ENCODE data around the gene RANBP17. TPM values are rescaled to one million over a fixed set of nuclear protein-coding genes. Genes with fewer than 3 reads are reported as not detected.
A peak's percentile ranks its signal among the peaks of the same experiment; 100 is the strongest.

Gene RANBP17
- total RNA-seq, 2 experiments from 2014 or later, result not detected

DNA sequence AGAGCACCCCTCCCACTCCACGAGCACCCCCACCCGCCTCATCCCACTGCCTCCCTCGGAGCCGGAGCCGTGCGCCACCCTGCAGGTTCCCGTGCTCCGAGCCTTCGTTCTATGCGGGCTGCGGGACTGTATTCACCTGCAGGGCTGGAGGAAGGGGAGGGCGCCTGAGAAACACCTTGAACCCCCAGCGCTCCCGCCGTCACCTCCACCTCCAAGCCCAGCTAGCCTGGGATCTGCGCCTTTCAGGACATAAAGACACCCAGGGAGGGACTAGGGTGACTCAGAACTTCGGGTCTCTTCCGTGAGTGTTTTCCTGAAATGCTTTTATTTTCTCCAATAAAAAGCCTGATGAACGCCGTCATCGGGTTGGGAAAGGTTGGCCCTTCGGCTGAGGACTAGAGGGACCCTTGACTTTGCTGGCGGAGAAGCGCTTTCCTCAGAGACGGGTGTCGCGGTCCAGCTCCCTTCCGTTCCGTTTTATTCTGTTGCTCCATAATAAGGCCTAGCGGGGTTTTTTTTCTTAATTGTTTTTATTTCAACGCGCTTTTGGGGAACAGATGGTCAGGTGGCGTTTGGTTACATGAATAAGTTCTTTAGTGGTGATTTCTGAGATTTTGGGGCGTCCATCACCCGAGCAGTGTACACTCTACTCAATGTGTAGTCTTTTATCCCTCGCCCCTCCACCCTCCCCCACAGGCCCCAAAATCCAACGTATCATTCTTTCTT lies 451.8 kb downstream of the RANBP17 start:
- Mint-ChIP-seq H3K4me3 (no peak overlapping the region), H3K36me3 (peaks cover 8% of the 10 kb centered on the region)

DNA sequence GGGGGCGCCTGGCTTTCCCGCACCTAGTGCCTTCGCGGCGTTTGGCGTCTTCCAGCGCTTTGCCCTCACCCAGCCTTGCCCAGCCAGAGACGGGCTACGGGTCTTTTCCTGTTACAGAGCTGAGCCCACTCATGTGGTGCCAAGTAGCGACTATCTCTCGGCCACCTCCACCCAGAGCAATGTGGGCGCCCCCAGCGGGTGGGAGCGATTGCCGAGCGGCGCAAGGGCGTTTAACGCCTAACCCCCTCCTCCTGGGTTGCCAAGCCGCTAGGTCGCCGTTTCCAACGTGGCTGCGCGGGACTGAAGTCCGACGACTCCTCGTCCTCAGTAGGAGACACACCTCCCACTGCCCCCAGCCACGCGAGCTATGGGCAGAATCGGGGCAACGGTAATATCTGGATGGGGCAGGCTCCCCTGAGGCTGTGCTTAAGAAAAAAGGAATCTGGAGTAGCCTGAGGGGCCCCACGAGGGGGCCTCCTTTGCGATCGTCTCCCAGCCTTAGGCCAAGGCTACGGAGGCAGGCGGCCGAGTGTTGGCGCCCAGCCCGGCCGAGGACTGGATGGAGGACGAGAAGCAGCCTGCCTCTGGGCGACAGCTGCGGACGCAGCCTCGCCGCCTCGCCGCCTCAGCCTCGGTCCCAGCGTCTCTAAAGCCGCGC lies 453.0 kb downstream of the RANBP17 start:
- no peak overlapping the region for H3K4me3 Mint-ChIP-seq
- CTCF ChIA-PET, result no interaction called here

More for the DNA sequence above, 451.8 kb downstream of the RANBP17 start:
- Mint-ChIP-seq H3K9me3 (ENCODE audit: low read depth) (no peaks in the 10 kb centered on the region), H3K27me3 (peaks cover 85% of the 10 kb centered on the region), H3K4me1 (peaks cover 24% of the 10 kb centered on the region), H3K27ac (no peak overlapping the region)
- DNase-seq, result no peak
- CTCF ChIA-PET, result interaction anchor here (1.3 kb wide), 1 partner anchor 10 kb away, joined by 3 read pairs; no protein-coding TSS in a partner anchor
- no peak for ATAC-seq

DNA sequence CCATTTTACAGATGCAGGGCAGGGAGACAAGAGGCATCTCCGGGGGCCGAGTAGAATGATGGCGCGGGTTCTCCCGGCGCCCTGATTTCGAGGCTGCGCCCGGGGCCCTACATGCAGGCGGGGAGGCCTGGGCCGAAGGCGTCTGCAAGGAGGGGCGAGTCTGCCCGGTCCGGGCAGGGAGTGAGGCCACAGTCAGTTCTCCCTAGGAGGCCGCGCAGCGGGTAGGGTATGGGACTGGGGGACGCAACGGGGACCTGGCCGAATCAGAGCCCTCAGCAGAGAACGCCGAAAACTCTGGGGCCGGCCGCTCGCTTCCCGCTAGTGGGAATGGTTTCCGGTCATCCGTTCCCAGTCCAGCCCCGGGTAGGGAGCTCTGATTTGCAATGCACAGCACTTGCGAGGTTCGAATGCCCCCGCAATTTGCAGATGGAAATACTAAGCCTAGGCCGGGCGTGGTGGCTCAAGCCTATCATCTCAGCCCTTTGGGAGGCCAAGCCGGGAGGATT lies 453.6 kb downstream of the RANBP17 start:
- H3K4me3 Mint-ChIP-seq, result no peak overlapping the region
- CTCF ChIA-PET, result no interaction called here
- H3K9me3 Mint-ChIP-seq (ENCODE audit: low read depth), result no peaks in the 10 kb centered on the region
- DNase-seq, result no peak
- peaks cover 18% of the 10 kb centered on the region for H3K4me1 Mint-ChIP-seq
- no peak overlapping the region for H3K27ac Mint-ChIP-seq
- H3K36me3 Mint-ChIP-seq, result peaks cover 7% of the 10 kb centered on the region
- peaks cover 91% of the 10 kb centered on the region for H3K27me3 Mint-ChIP-seq
- no peak for ATAC-seq

More for the DNA sequence above, 453.0 kb downstream of the RANBP17 start:
- ATAC-seq (no peak), DNase-seq (no peak)
- peaks cover 91% of the 10 kb centered on the region for H3K27me3 Mint-ChIP-seq
- H3K27ac Mint-ChIP-seq, result no peak overlapping the region
- H3K9me3 Mint-ChIP-seq (ENCODE audit: low read depth), result no peaks in the 10 kb centered on the region
- peaks cover 8% of the 10 kb centered on the region for H3K36me3 Mint-ChIP-seq
- peaks cover 22% of the 10 kb centered on the region for H3K4me1 Mint-ChIP-seq

DNA sequence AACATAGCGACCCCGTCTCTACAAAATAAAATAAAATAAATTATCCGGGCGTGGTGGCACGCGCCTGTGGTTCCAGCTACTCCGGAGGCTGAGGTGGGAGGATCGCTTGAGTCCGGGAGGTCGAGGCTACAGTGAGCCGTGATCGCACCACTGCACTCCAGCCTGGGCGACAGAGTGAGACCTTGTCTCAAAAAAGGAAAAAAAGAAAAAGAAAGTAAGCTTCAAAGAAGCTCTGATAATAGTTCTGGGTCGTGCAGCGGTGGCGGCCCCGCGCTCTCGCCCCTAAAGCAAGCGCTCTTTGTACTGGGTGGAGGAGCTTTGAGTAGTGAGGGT lies 454.1 kb downstream of the RANBP17 start:
- Mint-ChIP-seq H3K36me3 (peaks cover 4% of the 10 kb centered on the region), H3K9me3 (ENCODE audit: low read depth) (no peaks in the 10 kb centered on the region), H3K27me3 (peaks cover 89% of the 10 kb centered on the region), H3K4me1 (peaks cover 15% of the 10 kb centered on the region), H3K4me3 (no peak overlapping the region), H3K27ac (peak overlapping the region; percentile 36)
- CTCF ChIA-PET, result no interaction called here
- no peak for ATAC-seq
- DNase-seq, result no peak

DNA sequence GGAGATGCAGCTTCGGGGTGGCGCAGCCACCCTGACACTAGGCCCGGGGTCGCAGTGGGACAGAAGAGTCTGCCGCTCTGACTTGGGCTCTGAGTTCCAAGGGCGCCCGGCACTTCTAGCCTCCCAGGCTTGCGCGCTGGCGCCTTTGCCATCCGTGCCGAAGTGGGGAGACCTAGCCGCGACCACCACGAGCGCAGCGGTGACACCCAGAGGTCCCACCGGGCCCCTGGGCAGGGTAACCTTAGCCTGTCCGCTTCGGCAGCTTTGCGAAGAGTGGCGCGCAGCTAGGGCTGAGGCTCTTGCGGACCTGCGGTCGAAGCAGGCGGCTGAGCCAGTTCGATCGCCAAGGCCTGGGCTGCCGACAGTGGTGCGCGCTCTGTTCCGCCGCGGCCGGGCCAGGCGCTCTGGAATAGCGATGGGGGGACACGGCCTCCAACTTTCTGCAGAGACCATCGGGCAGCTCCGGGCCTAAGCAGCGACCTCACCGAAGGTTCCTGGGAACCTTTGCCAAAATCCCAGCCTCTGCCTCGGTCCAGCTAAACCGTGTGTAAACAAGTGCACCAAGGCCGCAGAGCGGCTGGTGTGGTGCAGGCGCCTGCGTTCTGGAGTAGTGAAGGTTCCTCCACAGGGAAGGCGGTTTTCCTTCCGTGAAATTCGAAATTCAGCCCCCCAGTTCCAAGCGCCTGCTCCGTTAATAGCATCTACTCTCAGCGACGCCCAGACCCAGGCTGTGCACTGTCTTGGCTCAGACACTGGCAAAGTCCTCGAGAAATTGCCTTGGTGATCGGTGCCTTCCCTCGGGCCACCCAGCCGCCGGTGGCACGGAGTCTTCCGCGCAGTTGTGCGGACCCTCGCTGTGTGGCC lies 454.7 kb downstream of the RANBP17 start:
- DNase-seq (no peak), ATAC-seq (no peak)
- CTCF ChIA-PET, result no interaction called here
- peaks cover 91% of the 10 kb centered on the region for H3K27me3 Mint-ChIP-seq
- H3K4me1 Mint-ChIP-seq, result peaks cover 13% of the 10 kb centered on the region
- H3K4me3 Mint-ChIP-seq, result no peak overlapping the region
- peak overlapping the region; percentile 36 for H3K27ac Mint-ChIP-seq
- no peaks in the 10 kb centered on the region for H3K9me3 Mint-ChIP-seq (ENCODE audit: low read depth)
- H3K36me3 Mint-ChIP-seq, result peaks cover 4% of the 10 kb centered on the region

DNA sequence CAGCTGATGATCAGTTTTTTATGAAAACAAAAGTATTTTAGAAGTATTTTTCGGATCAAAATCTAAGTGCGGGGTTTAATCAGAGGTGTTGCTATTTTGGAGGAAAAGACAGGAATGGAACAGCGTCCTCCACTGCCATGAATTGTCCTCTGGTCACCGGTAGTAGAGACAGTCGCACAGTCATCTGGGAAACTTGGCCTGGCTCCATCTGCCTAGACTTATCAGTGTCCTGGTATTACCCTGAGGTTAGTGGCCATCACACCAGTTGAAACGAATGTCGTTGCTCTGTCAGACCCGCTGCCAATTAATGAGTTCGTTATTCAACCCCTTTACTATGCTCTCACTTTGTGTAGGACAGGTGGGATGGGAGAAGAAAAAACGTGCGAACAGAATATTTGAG lies 455.4 kb downstream of the RANBP17 start:
- peaks cover 97% of the 10 kb centered on the region for H3K27me3 Mint-ChIP-seq
- H3K4me3 Mint-ChIP-seq, result no peak overlapping the region
- ATAC-seq (no peak), DNase-seq (no peak)
- no peak overlapping the region for H3K27ac Mint-ChIP-seq
- H3K9me3 Mint-ChIP-seq (ENCODE audit: low read depth), result no peaks in the 10 kb centered on the region
- H3K36me3 Mint-ChIP-seq, result peaks cover 4% of the 10 kb centered on the region
- CTCF ChIA-PET, result no interaction called here
- H3K4me1 Mint-ChIP-seq, result peaks cover 13% of the 10 kb centered on the region

DNA sequence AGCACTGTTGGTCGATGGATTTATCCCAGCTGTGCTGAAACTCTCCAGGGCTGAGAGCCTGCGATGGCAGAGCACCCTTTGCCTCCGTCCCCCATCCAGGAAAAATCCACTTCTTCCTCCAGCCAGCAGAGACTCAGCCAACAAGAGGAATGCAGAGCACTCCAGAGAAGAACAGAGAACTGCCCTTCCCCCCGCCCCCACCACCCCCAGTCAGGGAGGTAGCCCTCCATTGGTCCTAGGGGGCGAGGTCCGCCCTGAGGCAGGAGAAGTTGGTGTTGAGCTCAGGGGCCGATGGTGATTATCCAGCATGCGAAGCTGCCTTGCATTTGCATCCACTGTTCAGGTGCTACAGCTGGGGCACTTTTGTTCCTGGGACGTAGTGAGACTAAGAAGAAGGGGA lies 456.2 kb downstream of the RANBP17 start:
- CTCF ChIA-PET, result interaction anchor here (1.1 kb wide), 1 partner anchor 21 kb away, joined by 3 read pairs; no protein-coding TSS in a partner anchor
- Mint-ChIP-seq H3K36me3 (peaks cover 1% of the 10 kb centered on the region), H3K27me3 (peaks cover 97% of the 10 kb centered on the region), H3K27ac (no peak overlapping the region), H3K4me3 (no peak overlapping the region), H3K4me1 (peaks cover 6% of the 10 kb centered on the region), H3K9me3 (ENCODE audit: low read depth) (no peaks in the 10 kb centered on the region)
- ATAC-seq (no peak), DNase-seq (no peak)

DNA sequence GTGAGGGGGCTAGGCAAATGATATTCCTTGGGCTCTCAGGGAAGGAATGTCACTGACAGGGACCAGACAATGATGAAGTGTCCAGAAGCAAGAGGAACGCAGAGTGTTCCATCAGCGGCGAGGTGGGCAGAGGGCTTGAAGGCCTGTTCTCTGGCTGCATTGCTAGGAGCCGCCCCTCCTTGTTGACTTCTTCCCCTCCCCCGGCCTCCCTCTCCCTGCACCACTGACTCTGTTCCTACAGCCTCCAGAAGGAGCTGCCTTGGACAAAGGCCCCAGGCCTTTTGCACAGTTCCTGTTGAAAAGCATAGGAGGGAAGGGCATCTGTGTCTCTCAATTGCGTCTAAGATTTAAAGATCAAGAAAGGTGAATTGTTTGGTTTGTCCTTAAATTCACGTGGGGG lies 459.6 kb downstream of the RANBP17 start:
- H3K36me3 Mint-ChIP-seq, result no peaks in the 10 kb centered on the region

DNA sequence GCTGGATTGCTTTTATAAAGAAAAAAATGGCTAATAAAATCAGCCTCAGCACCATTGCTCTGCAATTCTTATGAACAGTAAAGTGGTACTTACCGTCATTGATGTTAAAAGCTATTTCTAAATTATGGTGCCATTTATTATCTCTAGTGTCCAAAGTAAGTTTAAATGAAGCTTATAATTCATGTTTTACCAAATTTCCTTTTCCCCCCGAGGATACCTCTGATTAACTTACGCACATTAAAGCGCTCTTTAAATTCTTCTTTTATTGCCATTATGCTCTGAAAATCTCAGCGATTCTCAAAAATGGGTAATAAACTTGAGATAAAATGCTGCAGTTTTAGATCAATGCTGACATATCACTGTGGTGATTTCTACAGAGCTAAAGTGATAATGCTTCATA lies 460.7 kb downstream of the RANBP17 start:
- CTCF ChIA-PET, result interaction anchor here (1.4 kb wide), 1 partner anchor 116 kb away, joined by 7 read pairs; no protein-coding TSS in a partner anchor
- ATAC-seq (no peak), DNase-seq (no peak)
- H3K9me3 Mint-ChIP-seq (ENCODE audit: low read depth), result no peaks in the 10 kb centered on the region
- no peaks in the 10 kb centered on the region for H3K4me1 Mint-ChIP-seq
- no peak overlapping the region for H3K4me3 Mint-ChIP-seq
- H3K36me3 Mint-ChIP-seq, result no peaks in the 10 kb centered on the region
- peaks cover 81% of the 10 kb centered on the region for H3K27me3 Mint-ChIP-seq
- no peak overlapping the region for H3K27ac Mint-ChIP-seq

More for the DNA sequence above, 459.6 kb downstream of the RANBP17 start:
- H3K4me1 Mint-ChIP-seq, result no peaks in the 10 kb centered on the region
- H3K4me3 Mint-ChIP-seq, result no peak overlapping the region
- CTCF ChIA-PET, result no interaction called here
- no peak overlapping the region for H3K27ac Mint-ChIP-seq
- DNase-seq (no peak), ATAC-seq (no peak)
- H3K9me3 Mint-ChIP-seq (ENCODE audit: low read depth), result no peaks in the 10 kb centered on the region
- peaks cover 86% of the 10 kb centered on the region for H3K27me3 Mint-ChIP-seq

DNA sequence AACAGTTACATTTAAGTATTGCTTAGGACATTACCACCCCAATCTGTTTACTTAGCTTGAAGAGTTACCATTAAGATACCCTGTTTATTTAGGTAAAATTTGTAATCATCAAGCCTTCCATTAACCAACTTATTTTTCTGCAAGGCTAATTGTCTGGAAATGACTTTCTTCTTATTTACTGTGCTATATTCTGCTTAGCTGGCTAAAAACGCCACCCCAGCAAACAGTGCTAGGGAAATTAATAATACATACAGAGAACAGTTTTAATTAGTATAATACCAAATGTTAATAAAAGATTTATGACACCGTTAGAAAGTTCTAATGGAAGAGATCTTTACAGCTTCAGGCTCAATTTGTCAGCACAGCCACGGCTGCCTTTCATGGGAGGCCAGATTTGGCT lies 461.2 kb downstream of the RANBP17 start:
- Mint-ChIP-seq H3K36me3 (no peaks in the 10 kb centered on the region), H3K9me3 (ENCODE audit: low read depth) (no peaks in the 10 kb centered on the region), H3K4me3 (no peak overlapping the region), H3K4me1 (no peaks in the 10 kb centered on the region), H3K27ac (no peak overlapping the region), H3K27me3 (peaks cover 81% of the 10 kb centered on the region)
- CTCF ChIA-PET, result interaction anchor here (1.4 kb wide), 1 partner anchor 116 kb away, joined by 7 read pairs; no protein-coding TSS in a partner anchor
- ATAC-seq (no peak), DNase-seq (no peak)

DNA sequence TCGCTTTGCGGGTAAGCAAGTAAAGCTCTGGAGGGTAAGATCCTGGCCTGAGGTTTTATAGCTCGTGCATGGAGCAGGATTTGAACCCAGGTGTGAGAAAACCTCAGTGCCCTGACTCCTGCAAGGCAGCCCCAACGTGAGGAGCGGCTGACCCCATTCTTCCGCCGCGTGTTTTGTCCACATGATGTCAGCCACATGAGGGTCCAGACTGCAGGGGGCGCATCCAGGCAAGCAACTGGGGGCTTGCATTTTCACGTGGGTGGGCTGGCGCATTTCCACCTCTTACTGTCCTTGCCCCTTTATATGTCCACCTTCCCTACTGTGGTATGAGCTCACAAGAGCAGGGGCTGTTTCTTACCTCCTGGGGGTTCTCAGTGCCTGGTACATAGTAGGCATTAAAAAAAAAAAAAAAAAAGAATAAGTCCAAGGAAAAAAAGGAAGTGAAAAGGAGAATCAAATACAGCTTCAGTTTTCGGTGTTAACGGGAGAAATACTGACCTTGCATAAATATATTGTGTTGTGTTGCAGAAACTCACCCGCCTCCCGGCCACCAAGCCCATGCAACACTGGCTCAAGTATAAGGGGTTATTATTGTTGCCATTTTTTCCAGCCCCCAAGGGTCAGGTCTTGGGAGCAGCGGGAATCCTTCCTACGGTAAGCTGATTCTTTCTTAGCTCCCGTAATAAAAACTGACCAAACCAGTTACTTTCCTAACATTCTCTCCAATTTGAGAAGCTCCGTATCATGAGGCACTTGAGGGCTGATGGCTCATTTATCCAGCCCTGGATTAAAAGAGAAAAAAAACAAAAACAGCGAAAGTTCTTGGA lies 462.2 kb downstream of the RANBP17 start:
- Mint-ChIP-seq H3K9me3 (ENCODE audit: low read depth) (no peaks in the 10 kb centered on the region), H3K4me3 (no peak overlapping the region), H3K27me3 (peaks cover 76% of the 10 kb centered on the region), H3K4me1 (no peaks in the 10 kb centered on the region), H3K27ac (no peak overlapping the region), H3K36me3 (no peaks in the 10 kb centered on the region)
- DNase-seq (no peak), ATAC-seq (no peak)
- CTCF ChIA-PET, result interaction anchor here (0.9 to 1.4 kb wide), 3 partner anchors 11 to 117 kb away, joined by 3 to 7 read pairs (median 4); no protein-coding TSS in a partner anchor

DNA sequence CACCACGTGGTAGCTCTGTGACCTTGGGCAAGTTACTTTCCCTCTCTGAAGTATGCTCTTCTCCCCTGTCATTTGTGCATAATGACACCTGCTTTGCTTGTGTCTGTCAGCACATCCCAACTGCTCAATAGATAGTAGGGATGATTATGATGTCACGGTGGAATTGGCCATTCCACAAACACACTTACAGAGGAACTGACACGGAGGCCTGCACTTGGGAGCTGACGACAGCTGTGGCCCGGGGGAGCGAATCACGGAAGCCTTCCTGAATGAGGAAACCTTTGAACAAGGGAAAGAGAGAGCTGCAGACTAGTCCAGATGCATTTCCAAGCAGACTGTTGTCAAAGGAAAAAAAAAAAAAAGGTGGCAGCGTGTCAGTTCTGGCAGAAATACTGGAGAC lies 468.2 kb downstream of the RANBP17 start:
- Mint-ChIP-seq H3K27ac (no peak overlapping the region), H3K36me3 (no peaks in the 10 kb centered on the region), H3K27me3 (peaks cover 46% of the 10 kb centered on the region), H3K9me3 (ENCODE audit: low read depth) (no peaks in the 10 kb centered on the region), H3K4me3 (no peak overlapping the region), H3K4me1 (no peaks in the 10 kb centered on the region)
- no peak for DNase-seq
- no peak for ATAC-seq
- CTCF ChIA-PET, result interaction anchor here (1.3 kb wide), 1 partner anchor 122 kb away, joined by 3 read pairs; no protein-coding TSS in a partner anchor
